Measurements from ENCODE around the gene MYEF2.

Gene MYEF2, protein sequence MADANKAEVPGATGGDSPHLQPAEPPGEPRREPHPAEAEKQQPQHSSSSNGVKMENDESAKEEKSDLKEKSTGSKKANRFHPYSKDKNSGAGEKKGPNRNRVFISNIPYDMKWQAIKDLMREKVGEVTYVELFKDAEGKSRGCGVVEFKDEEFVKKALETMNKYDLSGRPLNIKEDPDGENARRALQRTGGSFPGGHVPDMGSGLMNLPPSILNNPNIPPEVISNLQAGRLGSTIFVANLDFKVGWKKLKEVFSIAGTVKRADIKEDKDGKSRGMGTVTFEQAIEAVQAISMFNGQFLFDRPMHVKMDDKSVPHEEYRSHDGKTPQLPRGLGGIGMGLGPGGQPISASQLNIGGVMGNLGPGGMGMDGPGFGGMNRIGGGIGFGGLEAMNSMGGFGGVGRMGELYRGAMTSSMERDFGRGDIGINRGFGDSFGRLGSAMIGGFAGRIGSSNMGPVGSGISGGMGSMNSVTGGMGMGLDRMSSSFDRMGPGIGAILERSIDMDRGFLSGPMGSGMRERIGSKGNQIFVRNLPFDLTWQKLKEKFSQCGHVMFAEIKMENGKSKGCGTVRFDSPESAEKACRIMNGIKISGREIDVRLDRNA

DNA sequence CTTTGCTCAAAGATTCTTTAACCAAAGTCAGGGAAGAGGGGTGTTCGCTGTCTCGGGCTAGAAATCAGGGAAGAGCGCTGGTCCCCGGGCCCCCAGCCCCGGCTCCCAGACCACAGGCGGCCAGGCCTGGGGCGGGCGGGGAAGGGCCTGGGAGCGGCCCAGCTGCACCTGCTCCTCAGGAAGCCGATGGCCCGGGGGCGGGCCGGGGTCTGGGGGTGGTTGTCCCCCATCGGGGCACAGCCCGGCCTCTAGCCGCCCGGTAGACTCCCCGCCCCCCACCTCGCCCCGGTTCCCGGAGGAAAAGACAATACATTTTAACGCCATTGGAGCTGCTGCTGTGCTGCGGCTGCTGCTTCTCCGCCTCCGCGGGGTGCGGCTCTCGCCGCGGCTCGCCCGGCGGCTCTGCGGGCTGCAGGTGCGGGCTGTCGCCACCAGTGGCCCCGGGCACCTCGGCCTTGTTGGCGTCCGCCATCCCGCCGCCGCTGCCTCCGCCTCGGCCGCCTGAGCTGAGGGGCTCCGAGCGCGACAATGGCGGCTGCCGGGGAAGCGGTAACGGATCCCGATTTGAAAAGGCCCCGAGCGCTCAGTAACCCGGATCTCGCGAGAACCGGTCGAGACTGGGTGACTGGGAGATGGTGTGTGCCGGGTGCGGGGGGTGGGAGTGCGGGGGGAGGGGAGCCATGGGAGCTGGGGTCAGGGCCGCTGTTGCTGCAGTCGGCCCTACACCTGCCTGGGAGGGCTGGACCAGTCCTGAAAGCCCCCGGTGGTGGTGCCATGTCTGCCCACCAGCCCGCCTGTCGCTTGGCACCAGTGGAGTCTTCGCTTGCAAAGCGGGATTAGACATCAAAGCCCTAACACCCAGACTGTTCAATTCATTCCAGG, at the start of gene MYEF2:
Gene MYEF2 (minus strand): TSS at position 530 of the 882 bp plus-strand sequence. CDS start 58 bp downstream, at position 472.
- peak; percentile 31 to 46 for DNase-seq (ENCODE audit: low read depth in 2 of 2, low spot score in 1 of 2)

DNA sequence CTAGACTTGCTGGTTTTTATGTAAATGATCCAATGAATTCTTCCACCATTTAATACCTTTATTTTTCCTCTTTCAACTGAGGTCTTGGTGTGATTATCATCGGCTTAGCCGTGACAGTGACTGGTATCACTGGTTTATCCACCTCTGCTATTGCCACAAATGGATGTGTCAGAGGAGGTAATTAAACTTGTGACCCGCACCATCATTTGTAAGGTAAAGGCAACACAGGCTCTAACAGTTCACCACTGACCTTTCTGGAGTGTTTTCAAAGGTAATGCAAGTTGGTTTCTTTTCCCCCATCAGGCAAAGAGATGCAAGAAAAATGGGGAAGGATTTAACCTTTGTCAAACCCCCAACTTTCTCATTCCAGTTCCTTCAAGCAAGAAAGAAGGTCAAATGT, 47.7 kb upstream of the MYEF2 start:
- no peak for DNase-seq (ENCODE audit: low read depth in 2 of 2, low spot score in 1 of 2)

- DNase-seq (ENCODE audit: low read depth in 2 of 2, low spot score in 1 of 2), result no peak
These were observed 44.5 kb upstream of the MYEF2 start for GRCh38 chr15:48222627-48223026.

GRCh38 chr15:48221885-48222284, 43.8 kb upstream of the MYEF2 start:
- no peak for DNase-seq (ENCODE audit: low read depth in 2 of 2, low spot score in 1 of 2)

DNA sequence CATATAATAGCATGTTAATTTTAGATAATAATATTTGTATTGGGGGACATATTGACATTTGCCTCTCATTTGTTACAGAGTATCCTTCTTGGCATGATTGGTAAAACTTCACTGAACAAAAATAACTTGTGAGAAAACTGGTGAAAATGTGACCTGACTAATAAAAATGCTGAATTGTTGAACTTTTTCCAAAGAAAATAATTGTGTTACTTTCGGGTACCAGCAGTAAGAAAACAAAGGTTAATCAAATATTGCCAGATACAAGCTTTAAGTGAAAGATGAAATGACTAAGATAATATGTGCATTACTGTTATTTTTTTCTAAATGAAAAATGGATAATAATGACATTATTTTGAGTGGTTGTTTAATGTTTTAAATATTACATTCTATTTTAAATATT, 43.2 kb upstream of the MYEF2 start:
- no peak for DNase-seq (ENCODE audit: low read depth in 2 of 2, low spot score in 1 of 2)

- DNase-seq (ENCODE audit: low read depth in 2 of 2, low spot score in 1 of 2), result no peak
These were observed 27.9 kb upstream of the MYEF2 start, which contains the start of gene SLC12A1 for GRCh38 chr15:48205981-48206380. TSS of gene SLC12A1 (plus strand) at chr15:48206302. CDS start at chr15:48207720, 1,418 bp downstream.

DNA sequence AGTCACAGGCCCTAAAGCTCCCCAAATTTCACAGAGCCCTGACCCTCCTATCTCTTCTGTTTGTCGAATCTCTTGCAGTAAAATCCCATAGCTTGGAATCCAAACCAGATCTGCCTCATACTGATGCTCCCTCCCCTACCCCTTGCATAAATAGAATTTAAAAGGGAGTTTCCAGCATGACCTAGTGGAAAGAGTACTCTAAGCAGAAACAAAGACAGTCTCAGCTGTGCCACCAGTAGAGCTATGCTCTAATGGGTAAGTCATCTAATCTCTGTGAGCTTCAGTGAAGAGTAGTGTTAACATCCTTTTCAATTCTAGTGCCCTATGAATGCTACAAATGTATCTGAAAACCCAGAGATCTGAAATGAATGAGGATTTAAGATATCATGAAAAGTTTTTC, 24.0 kb upstream of the MYEF2 start:
- no peak for DNase-seq (ENCODE audit: low read depth in 2 of 2, low spot score in 1 of 2)

- no peak for DNase-seq (ENCODE audit: low read depth in 2 of 2, low spot score in 1 of 2)
These were observed 13.6 kb upstream of the MYEF2 start, which contains the start of gene CTXN2 for GRCh38 chr15:48191574-48192225. TSS of gene CTXN2 (plus strand) at chr15:48191665. CDS start at chr15:48201301, 9,636 bp downstream.

DNA sequence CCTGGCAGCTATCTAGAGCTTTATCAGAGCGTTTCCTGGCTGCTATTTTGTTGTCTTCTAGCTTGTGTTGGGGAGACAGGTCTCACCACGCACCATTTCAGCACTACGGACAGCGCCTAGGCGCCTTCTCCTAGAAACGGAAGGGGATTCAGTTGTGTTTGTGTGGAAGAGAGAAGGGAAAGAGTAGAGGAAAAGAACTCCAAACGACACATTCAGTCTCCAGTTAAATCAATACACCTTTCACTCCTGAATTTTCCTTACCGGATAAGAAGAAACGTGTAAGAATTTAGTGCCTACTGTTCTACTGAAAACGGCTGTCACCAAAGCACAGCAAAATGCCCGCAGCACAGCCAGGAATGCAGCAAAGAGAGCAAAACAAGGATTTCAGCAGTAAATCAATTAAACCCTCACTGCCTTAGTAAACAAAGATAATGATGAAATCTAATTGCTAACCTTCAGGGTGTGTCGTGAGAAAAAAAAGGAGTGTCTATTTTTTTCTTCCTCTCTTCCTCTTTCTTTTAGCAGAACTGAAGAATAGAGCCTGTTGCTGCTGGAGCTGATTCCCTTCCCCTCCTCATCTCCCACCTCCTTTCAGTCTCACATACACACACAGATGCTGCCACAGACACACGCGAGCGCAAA, 13.0 kb upstream of the MYEF2 start:
- DNase-seq (ENCODE audit: low read depth in 2 of 2, low spot score in 1 of 2), result no peak

GRCh38 chr15:48186271-48186670, 8.2 kb upstream of the MYEF2 start:
- no peak for DNase-seq (ENCODE audit: low read depth in 2 of 2, low spot score in 1 of 2)

- DNase-seq (ENCODE audit: low read depth in 2 of 2, low spot score in 1 of 2), result no peak
These were observed 7.4 kb upstream of the MYEF2 start for GRCh38 chr15:48185529-48185928.

GRCh38 chr15:48182749-48183148, 4.7 kb upstream of the MYEF2 start:
- no peak for DNase-seq (ENCODE audit: low read depth in 2 of 2, low spot score in 1 of 2)

DNA sequence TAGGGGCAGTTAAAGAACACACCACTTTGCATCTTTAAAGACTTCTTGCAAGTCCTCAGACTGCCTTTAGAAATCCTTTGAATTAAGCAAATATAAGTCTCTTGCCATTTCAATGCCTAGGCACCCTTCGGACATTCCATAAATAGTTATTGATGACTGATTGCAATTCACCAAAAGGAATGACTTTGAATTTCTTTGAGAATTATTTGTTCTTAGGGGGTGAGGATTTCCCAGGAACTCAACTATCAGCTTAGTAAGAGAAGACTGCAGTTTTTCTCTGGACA, 495 bp upstream of the MYEF2 start:
- DNase-seq (ENCODE audit: low read depth in 2 of 2, low spot score in 1 of 2), result no peak

GRCh38 chr15:48177383-48177765, 721 bp downstream of the MYEF2 start:
- DNase-seq (ENCODE audit: low read depth in 2 of 2, low spot score in 1 of 2), result no peak

GRCh38 chr15:48176957-48177356, 1.1 kb downstream of the MYEF2 start:
- DNase-seq (ENCODE audit: low read depth in 2 of 2, low spot score in 1 of 2), result no peak

DNA sequence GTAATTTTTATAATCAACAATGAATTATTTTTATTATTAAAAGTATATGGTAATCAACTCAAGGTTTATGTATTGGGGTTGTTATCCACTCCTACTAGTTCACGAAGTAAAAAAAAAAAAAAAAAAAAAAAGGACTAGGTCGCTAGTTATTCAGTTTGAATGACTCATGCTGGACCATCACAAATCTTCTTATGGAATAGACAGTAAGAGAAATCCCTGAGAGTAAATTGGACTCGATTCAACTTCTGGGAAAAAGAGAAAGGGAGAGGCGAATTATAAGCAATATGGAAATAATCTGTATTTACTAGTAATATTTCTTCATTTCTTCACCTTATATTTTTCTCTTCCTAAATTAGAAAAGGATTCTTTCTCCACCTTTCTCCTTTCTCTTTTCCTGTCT, 2.0 kb downstream of the MYEF2 start:
- DNase-seq (ENCODE audit: low read depth in 2 of 2, low spot score in 1 of 2), result no peak

DNA sequence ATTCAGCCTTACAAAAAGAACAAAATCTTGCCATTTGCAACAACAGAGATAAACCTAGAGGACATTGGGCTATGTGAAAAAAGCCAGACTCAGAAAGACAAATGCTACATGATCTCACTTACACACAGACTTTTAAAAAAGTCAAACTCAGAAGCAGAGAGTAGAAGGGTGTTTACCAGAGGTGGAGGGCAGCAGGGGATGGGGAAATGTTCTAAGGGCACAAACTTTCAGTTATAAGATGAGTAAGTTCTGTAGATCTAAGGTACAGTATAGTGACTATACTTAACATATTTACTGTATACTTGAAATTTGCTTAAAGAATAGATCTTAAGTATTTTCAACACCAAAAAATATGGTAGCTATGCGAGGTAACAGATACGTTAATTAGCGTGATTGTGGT, 3.0 kb downstream of the MYEF2 start:
- no peak for DNase-seq (ENCODE audit: low read depth in 2 of 2, low spot score in 1 of 2)

DNA sequence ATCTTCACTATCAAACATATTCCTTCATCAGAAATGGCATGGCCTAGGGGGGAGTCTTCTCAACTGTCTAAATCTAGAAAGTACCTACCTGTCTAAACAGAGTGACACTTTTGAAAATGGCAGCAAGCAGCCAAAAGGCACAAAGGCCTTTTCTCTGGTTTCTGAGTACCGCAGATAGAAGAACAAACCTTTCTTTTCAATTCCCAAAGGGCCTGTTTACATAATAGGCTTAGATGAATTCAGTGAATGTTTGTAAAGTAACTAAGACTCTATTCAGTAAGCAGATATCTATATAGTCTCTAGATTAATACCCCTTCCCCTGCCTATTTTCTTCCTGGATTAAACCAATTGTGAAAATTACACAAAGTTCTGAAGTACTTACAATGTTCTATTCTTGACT, 7.1 kb downstream of the MYEF2 start:
- DNase-seq (ENCODE audit: low read depth in 2 of 2, low spot score in 1 of 2), result no peak

DNA sequence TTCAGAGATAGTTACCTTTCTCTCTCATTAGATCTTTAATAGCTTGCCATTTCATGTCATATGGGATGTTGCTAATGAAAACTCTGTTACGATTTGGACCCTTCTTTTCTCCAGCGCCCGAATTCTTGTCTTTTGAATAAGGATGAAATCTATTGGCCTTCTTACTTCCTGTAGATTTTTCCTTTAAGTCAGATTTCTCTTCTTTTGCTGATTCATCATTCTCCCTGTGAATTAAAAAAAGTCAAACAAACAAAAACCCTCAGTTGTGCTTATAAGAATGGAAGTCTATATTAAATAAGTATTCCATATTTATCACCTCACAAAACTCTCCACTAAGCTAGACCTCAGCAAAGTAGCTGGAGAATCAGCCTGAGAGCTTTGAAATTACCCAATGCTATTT, 9.5 kb downstream of the MYEF2 start:
- DNase-seq (ENCODE audit: low read depth in 2 of 2, low spot score in 1 of 2), result no peak

GRCh38 chr15:48153526-48153925, 24.6 kb downstream of the MYEF2 start:
- DNase-seq (ENCODE audit: low read depth in 2 of 2, low spot score in 1 of 2), result no peak

- DNase-seq (ENCODE audit: low read depth in 2 of 2, low spot score in 1 of 2), result no peak
These were observed 28.2 kb downstream of the MYEF2 start for GRCh38 chr15:48149858-48150257.
